ENCODE measurements around the gene TENM4. TPM values are rescaled to one million over a fixed set of nuclear protein-coding genes. Genes with fewer than 3 reads are reported as not detected.

TENM4 gene
- total and polyA plus RNA-seq, 4 donors: 0.02 to 0.33 (median 0.14) TPM

DNA sequence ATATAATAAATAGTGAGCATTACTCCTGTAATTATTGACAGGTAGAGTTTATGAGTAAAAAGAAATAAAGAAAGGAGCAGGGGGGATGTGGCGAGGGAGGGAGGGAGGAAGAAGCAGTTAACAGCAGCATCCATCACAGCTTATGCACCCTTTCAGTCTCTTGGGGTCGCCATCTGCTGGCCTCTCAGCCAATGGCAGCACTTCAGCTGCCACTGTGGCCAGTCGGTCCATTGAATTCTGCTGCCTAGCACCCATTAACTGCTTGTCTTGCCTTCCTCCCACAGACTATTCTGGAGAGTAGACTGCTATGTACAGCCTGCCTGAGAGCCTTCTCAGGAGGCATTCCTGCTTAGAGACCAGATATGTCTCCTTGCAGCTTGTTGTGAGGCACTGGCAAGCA is 388.3 kb downstream of the TENM4 start:
- no peaks in the 10 kb centered on the region for H3K9me3 ChIP-seq (ENCODE audit: control insufficient read depth in 4 of 4, low read length in 3 of 4)
- no peaks in the 10 kb centered on the region for H3K36me3 ChIP-seq (ENCODE audit: control insufficient read depth in 4 of 4, insufficient read depth in 3 of 4, low read depth in 1 of 4, low read length in 3 of 4)
- no peak overlapping the region for H3K4me3 ChIP-seq (ENCODE audit: low read depth in 1 of 3, low read length in 3 of 3)
- no peak overlapping the region for H3K27ac ChIP-seq (ENCODE audit: low read depth in 1 of 2, low read length in 2 of 2)
- TF ChIP-seq, protein P1, sequence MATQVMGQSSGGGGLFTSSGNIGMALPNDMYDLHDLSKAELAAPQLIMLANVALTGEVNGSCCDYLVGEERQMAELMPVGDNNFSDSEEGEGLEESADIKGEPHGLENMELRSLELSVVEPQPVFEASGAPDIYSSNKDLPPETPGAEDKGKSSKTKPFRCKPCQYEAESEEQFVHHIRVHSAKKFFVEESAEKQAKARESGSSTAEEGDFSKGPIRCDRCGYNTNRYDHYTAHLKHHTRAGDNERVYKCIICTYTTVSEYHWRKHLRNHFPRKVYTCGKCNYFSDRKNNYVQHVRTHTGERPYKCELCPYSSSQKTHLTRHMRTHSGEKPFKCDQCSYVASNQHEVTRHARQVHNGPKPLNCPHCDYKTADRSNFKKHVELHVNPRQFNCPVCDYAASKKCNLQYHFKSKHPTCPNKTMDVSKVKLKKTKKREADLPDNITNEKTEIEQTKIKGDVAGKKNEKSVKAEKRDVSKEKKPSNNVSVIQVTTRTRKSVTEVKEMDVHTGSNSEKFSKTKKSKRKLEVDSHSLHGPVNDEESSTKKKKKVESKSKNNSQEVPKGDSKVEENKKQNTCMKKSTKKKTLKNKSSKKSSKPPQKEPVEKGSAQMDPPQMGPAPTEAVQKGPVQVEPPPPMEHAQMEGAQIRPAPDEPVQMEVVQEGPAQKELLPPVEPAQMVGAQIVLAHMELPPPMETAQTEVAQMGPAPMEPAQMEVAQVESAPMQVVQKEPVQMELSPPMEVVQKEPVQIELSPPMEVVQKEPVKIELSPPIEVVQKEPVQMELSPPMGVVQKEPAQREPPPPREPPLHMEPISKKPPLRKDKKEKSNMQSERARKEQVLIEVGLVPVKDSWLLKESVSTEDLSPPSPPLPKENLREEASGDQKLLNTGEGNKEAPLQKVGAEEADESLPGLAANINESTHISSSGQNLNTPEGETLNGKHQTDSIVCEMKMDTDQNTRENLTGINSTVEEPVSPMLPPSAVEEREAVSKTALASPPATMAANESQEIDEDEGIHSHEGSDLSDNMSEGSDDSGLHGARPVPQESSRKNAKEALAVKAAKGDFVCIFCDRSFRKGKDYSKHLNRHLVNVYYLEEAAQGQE (IDR thresholded peaks at IDR 0.05): no peak
- no peak for TF ChIP-seq SP1 (IDR thresholded peaks at IDR 0.05)
- peak; percentile 8 for TF ChIP-seq CTCF (IDR thresholded peaks at IDR 0.05; ENCODE audit: low read depth, low read length, missing input control)
- no peak for TF ChIP-seq HNF4G (IDR thresholded peaks at IDR 0.05)
- no peak overlapping the region for H3K9ac ChIP-seq (ENCODE audit: low read depth in 1 of 2, low read length in 2 of 2)
- H3K4me1 ChIP-seq (ENCODE audit: control insufficient read depth in 4 of 4, insufficient read depth in 4 of 4, low read length in 3 of 4): peaks cover 3 to 21% (median 15%) of the 10 kb centered on the region in 4 donors
- 61% methylated on average over 3 of the region's 3 CpGs for WGBS
- DNase-seq (ENCODE audit: low spot score): no peak
- no peaks in the 10 kb centered on the region for H3K27me3 ChIP-seq (ENCODE audit: control insufficient read depth in 4 of 4, insufficient read depth in 4 of 4, low read length in 3 of 4)

GRCh38 chr11:79050786-79051185 is 390.0 kb downstream of the TENM4 start:
- Histone ChIP-seq H3K36me3 (ENCODE audit: control insufficient read depth in 4 of 4, insufficient read depth in 3 of 4, low read depth in 1 of 4, low read length in 3 of 4) (no peaks in the 10 kb centered on the region), H3K27me3 (ENCODE audit: control insufficient read depth in 4 of 4, insufficient read depth in 4 of 4, low read length in 3 of 4) (no peaks in the 10 kb centered on the region), H3K9ac (ENCODE audit: low read depth in 1 of 2, low read length in 2 of 2) (no peak overlapping the region), H3K27ac (ENCODE audit: low read depth in 1 of 2, low read length in 2 of 2) (peak overlapping the region; percentile 88 to 95), H3K4me3 (ENCODE audit: low read depth in 1 of 3, low read length in 3 of 3) (no peak overlapping the region), H3K4me1 (ENCODE audit: control insufficient read depth in 4 of 4, insufficient read depth in 4 of 4, low read length in 3 of 4) (peaks cover 5 to 26% (median 17%) of the 10 kb centered on the region in 4 donors), H3K9me3 (ENCODE audit: control insufficient read depth in 4 of 4, low read length in 3 of 4) (no peaks in the 10 kb centered on the region)
- no peak for DNase-seq (ENCODE audit: low spot score)
- TF ChIP-seq, protein P2, sequence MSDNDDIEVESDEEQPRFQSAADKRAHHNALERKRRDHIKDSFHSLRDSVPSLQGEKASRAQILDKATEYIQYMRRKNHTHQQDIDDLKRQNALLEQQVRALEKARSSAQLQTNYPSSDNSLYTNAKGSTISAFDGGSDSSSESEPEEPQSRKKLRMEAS (IDR thresholded peaks at IDR 0.05): no peak
- TF ChIP-seq TAF1 (conservative IDR thresholded peaks at IDR 0.05) (no peak), NR2F2 (IDR thresholded peaks at IDR 0.05) (no peak), FOXA2 (IDR thresholded peaks at IDR 0.05) (no peak), EGR1 (IDR thresholded peaks at IDR 0.05; ENCODE audit: low read depth in 2 of 2) (no peak), FOXA1 (IDR thresholded peaks at IDR 0.05) (no peak), ZBTB33 (IDR thresholded peaks at IDR 0.05) (no peak), HNF4G (IDR thresholded peaks at IDR 0.05) (no peak), RAD21 (IDR thresholded peaks at IDR 0.05) (no peak), CTCF (IDR thresholded peaks at IDR 0.05; ENCODE audit: low read depth, low read length, missing input control) (no peak), SP1 (IDR thresholded peaks at IDR 0.05) (no peak), YY1 (IDR thresholded peaks at IDR 0.05) (no peak), GABPA (IDR thresholded peaks at IDR 0.05 in 1 of 2, conservative IDR thresholded peaks at IDR 0.05 in 1 of 2) (no peak), RXRA (IDR thresholded peaks at IDR 0.05) (no peak)
- TF ChIP-seq, protein P3, sequence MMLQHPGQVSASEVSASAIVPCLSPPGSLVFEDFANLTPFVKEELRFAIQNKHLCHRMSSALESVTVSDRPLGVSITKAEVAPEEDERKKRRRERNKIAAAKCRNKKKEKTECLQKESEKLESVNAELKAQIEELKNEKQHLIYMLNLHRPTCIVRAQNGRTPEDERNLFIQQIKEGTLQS (IDR thresholded peaks at IDR 0.05): no peak
- TF ChIP-seq, protein P1 (IDR thresholded peaks at IDR 0.05): no peak
- 56% methylated on average over 3 of the region's 3 CpGs for WGBS
